ENCODE data around the gene CHD1.

GRCh38 chr5:98865690-98866089 lies 63.1 kb downstream of the CHD1 start:
- TF ChIP-seq POLR2AphosphoS5 (IDR thresholded peaks at IDR 0.05; ENCODE audit: low read depth, low read length), result no peak
- TF ChIP-seq POLR2A (IDR thresholded peaks at IDR 0.05; ENCODE audit: low read depth, low read length), result no peak
- TF ChIP-seq TAF1 (IDR thresholded peaks at IDR 0.05; ENCODE audit: borderline replicate concordance, low read depth, low read length), result no peak
